GM19043 (cell line): Measurements from ENCODE around the gene TMPRSS3.

ENCODE experiments used
- ATAC-seq: cut with Tn5 transposase; IDR thresholded peaks from one replicate; pipeline ENCODE4 v1.9.1; 2021; ENCODE audit warnings: low read depth; ENCODE audit not compliant: unreplicated experiment

The TMPRSS3 gene

DNA sequence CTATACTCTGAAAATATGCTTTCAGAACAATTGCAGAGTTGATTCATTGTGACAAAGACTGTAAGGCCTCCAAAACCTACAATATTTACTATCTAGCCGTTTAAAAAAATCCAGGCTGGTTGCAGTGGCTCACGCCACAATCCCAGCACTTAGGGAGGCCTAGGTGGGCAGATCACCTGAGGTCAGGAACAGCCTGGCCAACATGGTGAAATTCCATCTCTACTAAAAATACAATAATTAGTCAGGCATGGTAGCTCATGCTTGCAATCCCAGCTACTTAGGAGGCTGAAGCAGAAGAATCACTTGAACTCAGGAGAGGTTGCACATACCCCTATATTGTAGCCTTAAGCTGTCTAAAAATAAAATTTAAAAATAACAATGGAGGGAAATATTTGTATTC is 39.8 kb downstream of the TMPRSS3 start:
- no peak for ATAC-seq

DNA sequence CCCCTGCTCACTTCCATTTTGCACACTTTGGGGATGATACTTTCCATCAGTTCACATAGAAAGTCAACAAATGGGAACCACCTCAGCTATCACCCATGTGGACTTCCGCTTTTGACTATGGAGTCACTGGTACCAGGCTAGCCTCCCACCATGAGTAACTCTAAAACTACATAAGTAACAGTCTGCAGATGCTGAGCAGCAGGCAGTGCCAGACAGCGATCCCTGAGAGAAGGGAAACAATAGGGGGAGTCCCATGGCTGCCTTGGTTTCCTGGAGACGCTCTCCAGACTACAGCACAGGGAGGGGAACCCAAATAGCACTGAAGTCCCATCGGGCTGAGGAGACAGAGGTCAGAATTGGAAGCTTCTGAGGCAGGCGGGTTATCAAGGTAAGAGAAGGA is 42.2 kb downstream of the TMPRSS3 start:
- no peak for ATAC-seq

DNA sequence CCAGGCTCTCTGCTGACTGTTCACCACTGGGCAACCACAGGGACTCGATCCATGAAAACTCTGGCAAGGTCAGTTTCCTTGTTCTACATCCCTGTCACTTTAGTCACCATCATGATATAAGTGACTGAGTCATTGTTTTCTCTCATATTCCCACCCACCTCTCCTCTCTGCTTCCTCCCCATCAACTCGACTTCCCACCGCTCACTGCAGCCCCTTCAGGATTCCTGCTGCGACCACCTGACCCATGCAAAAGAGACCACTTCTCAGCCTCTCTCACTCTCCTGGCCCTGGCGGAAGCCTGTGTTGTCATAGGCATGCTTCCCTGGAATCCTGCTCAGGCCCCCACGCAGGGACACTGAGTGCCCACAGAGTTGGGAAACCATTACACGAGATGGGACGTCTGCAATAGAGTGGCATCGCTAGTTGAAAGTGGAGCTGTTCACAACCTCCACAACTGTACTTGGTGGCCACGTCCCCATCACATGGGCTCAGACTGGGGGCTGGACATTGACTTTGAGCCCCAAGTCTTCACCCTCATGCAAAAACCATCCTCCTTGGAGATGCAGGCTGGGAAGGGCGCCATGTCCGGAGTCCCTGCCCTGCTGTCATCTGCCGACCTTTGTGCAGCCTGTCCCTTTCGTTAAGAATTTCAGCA is 43.3 kb downstream of the TMPRSS3 start:
- no peak for ATAC-seq

- no peak for ATAC-seq
These were observed 44.0 kb downstream of the TMPRSS3 start for GRCh38 chr21:42351626-42352440.

- no peak for ATAC-seq
These were observed 44.9 kb downstream of the TMPRSS3 start, which contains the start of gene TFF2 for GRCh38 chr21:42350927-42351426. Gene TFF2 (minus strand): TSS chr21:42350994. CDS start chr21:42350957, 37 bp downstream.

DNA sequence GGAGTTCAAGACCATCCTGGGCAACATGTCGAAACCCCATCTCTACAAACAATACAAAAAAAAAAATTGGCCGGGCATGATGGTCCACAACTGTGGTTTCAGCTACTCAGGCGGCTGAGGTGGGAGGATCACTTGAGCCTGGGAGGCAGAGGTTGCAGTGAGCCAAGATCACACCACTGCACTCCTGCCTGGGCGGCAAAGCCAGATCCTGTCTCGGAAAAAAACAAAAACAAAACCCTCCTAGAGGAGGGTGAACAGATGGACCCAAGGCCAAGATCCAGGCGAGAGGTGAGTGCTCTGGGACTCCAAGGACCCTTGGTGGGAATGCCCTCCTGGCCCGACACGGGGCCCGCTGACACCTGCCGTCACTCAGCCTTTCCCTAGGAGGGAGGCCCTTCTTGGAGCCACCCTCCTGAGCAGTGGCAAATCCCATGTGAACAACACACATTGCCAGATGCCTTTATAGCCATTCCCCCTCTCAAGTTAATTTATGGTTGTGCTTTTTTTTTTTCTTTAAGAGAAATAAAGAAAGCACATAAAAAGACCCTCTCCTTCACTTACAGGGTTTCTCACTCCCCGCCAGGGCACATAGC is 45.4 kb downstream of the TMPRSS3 start:
- no peak for ATAC-seq

DNA sequence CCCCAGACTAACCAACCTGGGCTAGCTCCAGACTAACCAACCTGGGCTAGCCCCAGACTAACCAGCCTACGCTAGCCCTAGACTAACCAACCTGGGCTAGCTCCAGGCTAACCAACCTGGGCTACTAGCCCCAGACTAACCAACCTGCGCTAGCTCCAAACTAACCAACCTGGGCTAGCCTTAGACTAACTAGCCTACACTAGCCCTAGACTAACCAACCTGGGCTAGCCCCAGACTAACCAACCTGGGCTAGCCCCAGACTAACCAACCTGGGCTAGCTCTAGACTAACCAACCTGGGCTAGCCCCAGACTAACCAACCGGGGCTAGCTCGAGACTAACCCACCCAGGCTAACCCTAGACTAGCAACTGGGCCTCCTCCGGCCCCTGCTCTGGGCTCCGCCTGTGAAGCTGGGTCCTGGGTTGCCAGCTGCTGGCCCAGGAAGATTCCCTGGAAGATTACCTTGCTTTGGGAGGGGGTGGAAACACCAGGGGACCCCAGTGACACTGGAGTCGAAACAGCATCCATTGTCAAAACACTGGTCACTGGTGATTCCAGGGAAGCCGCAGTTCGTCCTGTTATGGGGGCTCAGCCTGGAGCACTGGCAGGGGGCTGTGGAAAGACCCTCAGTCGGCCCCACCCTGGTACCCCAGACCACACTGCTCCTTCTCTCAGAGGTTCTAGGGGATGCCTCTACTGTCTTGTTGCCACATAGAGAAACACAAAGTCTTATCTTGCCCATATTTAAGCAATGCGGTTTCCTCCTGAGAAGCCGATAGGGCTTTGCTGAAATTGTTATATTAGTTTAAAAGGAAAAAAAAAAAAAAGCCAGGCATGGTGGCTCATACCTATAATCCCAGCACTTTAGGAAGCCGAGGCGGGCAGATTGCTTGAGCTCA is 46.2 kb downstream of the TMPRSS3 start:
- ATAC-seq = no peak

DNA sequence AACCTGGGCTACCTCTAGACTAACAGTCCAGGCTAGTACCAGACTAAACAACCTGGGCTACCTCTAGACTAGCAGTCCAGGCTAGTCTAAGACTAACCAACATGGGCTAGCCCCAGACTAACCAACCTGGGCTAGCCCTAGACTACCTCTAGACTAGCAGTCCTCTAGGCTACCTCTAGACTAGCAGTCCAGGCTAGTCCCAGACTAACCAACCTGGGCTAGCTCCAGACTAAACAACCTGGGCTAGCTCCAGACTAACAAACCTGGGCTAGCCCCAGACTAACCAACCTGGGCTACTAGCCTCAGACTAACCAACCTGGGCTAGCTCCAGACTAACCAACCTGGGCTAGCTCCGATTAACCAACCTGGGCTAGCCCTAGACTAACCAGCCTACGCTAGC is 47.1 kb downstream of the TMPRSS3 start:
- ATAC-seq = no peak

- no peak for ATAC-seq
These were observed 48.1 kb downstream of the TMPRSS3 start for GRCh38 chr21:42347601-42348327.

DNA sequence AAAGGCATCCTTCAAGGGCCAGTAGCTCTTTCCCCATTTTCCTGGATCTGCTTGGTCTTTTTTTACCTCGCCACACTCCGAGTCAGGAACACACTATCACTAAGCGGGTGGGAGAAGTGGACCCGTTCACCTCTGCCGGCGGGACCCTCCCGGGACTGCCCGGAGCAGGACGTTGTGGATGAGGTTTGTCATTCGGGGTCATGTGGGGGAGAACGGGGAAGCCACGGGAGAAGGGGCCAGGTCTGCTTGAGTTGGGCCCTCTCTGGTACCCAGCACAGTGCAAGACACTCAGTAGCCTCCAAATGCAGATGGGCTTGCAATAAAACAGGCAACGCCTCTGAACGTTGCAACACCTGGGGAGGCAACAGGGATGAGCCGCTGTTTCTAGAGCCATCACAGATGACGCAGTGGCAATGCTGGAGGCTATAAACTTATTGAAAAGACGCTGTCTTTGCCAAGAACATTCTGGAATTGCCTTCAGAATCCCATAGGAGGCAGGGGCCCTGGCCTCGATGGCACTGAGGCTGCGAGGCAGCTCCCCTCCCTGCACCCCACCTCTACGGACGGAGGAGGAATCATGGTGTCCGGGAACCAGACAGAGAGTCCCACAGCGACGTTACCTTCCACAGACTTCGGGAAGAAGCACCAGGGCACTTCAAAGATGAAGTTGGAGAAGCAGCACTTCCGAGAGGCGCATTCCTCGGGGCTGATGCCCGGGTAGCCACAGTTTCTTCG is 48.8 kb downstream of the TMPRSS3 start:
- ATAC-seq = no peak

GRCh38 chr21:42346441-42346840 is 49.4 kb downstream of the TMPRSS3 start:
- no peak for ATAC-seq

DNA sequence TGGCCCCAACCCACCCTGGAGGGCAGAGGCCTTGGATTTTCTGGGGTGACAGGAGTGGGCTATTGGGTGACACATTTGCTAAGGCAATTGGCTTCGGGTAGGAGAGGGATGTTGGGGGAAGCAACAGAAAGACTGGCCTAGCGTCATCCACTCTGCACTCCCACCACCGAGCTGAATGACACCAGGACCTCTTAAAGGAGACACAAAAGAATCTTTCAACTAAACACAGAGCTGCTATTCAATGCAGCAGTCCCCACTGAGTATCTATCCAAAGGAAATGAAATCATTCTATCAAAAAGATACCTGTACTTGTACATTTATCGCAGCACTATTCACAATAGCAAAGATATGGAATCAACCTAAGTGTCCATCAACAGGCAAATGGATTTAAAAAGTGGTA is 51.2 kb downstream of the TMPRSS3 start:
- ATAC-seq = no peak

DNA sequence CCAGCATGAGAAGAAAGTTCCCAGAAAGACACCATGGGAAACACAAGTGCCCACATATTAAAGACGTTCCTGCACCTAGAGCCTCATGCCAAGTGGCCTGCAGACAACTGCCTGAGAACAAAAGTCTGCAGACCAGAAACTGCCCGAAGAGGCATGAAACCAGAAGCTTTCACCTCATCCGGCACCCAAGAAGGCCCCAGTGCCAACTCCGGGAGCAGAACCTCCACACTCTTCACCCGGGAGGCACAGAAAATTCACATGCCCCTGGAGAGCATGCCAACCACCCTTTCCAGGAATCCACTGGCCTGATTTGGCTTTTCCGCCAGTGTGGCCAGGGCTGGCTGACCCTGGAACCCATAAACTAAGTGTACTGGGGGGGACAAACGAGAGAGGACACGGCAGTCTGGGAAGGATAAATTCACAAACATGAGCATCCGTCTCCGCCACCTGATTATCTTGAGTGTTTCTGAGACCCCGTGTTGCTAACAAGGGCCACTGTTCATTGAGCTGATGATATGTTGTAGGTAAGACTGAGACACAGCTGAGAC is 51.8 kb downstream of the TMPRSS3 start:
- no peak for ATAC-seq

GRCh38 chr21:42343556-42343955 is 52.3 kb downstream of the TMPRSS3 start:
- no peak for ATAC-seq

DNA sequence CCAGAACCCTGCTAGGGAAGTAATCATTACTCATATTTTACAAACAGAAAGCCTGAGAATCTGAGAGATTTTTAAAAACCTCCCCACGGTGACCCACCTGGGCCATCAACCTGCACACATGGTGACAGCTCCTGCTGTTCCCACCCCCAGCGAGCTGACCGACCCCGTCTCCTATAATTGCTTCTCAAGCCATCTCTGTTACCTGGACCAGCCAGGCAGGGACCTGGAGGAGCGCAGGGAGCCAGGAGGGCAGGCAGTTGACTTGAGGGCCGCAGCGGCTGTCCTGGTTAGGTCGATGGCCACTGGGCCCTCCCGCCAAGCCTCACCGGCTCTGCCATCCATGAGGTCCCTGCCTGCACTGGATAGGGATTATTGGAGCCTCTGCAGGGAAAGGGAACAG is 52.8 kb downstream of the TMPRSS3 start:
- ATAC-seq = no peak

DNA sequence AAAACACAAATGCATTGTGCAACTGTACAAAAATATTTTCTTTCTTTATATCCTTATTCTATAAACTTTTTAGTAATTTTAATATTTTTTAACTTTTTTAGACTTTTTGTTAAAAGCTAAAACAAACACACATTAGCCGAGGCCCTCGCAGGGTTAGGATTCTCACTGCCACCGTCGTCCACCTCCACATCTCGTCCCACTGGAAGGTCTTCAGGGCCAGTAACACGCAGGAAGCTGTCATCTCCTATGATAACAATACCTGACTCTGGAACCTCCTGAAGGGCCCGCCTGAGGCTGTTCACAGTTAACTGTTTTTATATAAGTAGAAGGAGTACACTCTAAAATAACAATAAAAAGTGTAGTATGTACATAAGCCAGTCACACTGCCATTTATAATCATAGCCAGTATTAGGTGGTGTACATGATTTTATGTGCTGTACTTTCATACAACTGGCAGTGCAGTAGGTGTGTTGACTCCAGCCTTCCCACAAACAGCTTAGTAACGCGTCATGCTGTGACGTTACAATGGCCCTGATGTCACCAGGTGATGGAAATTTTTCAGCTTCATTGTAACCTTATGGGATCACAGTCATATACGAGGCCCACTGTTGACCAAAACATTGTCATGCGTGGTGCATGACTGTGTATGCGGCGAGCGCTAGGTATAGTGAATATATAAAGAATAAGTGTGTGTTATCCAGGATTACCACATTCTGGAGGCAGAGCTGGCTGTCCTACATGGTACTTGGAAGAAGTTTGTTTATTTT is 53.9 kb downstream of the TMPRSS3 start:
- no peak for ATAC-seq

- no peak for ATAC-seq
These were observed 55.4 kb downstream of the TMPRSS3 start for GRCh38 chr21:42340187-42341050.
